Hematopoietic multipotent progenitor cell treated with erythropoietin and hydrocortisone succinate and interleukin-3 and kit ligand, for 17 days (in vitro differentiated cells): ENCODE measurements around the gene S1PR2.
"Not testable (repeated sequence)": the region's sequence is repeated elsewhere in the genome, so short reads cannot be mapped to it uniquely, and the experiment has no call there.

ENCODE experiments used
- DNase-seq: peaks from one replicate; pipeline ENCODE4 v3.0.0-alpha.2; 2015; ENCODE audit warnings: low spot score

S1PR2 gene

GRCh38 chr19:10223488-10224213 lies 7.5 kb downstream of the S1PR2 start:
- no peak for DNase-seq

GRCh38 chr19:10222201-10222890 lies 8.8 kb downstream of the S1PR2 start:
- no peak for DNase-seq

- DNase-seq: no peak
Measured at GRCh38 chr19:10220695-10221094, 10.4 kb downstream of the S1PR2 start.

GRCh38 chr19:10219678-10220077 lies 11.5 kb downstream of the S1PR2 start:
- no peak for DNase-seq

GRCh38 chr19:10217085-10217484 lies 14.0 kb downstream of the S1PR2 start:
- DNase-seq: no peak

- no peak for DNase-seq
Measured at GRCh38 chr19:10214784-10215183, 16.3 kb downstream of the S1PR2 start.

- DNase-seq: no peak
Measured at GRCh38 chr19:10211691-10212090, 19.4 kb downstream of the S1PR2 start.

GRCh38 chr19:10211061-10211460 lies 20.1 kb downstream of the S1PR2 start:
- DNase-seq: no peak

- DNase-seq: no peak
Measured at GRCh38 chr19:10209315-10209714, 21.8 kb downstream of the S1PR2 start.

- no peak for DNase-seq
Measured at GRCh38 chr19:10207026-10207425, 24.1 kb downstream of the S1PR2 start.

GRCh38 chr19:10206226-10206885 lies 24.8 kb downstream of the S1PR2 start:
- DNase-seq: no peak

- no peak for DNase-seq
Measured at GRCh38 chr19:10205636-10206035, 25.5 kb downstream of the S1PR2 start.

GRCh38 chr19:10203686-10204085 lies 27.4 kb downstream of the S1PR2 start:
- no peak for DNase-seq

GRCh38 chr19:10201176-10201575 lies 30.0 kb downstream of the S1PR2 start:
- no peak for DNase-seq

- DNase-seq: not testable (repeated sequence)
Measured at GRCh38 chr19:10200101-10200500, 31.0 kb downstream of the S1PR2 start.

- DNase-seq: not testable (repeated sequence)
Measured at GRCh38 chr19:10198889-10199644, 32.1 kb downstream of the S1PR2 start.

GRCh38 chr19:10195199-10195519 lies 36.0 kb downstream of the S1PR2 start:
- DNase-seq: no peak

GRCh38 chr19:10194500-10195198 lies 36.5 kb downstream of the S1PR2 start, which contains the start of gene DNMT1:
TSS of gene DNMT1 (minus strand) at chr19:10194953. CDS start at chr19:10194899, 54 bp downstream.
- DNase-seq: peak; percentile 82

- DNase-seq: no peak
Measured at GRCh38 chr19:10193790-10194499, 37.2 kb downstream of the S1PR2 start.

- no peak for DNase-seq
Measured at GRCh38 chr19:10192922-10193321, 38.2 kb downstream of the S1PR2 start.

- DNase-seq: no peak
Measured at GRCh38 chr19:10191347-10191746, 39.8 kb downstream of the S1PR2 start.
